Measurements from ENCODE around the gene PTTG1IP. TPM values are rescaled to one million over a fixed set of nuclear protein-coding genes. Genes with fewer than 3 reads are reported as not detected.

The PTTG1IP gene
- total and polyA plus RNA-seq, 2 of the 4 experiments (the other 2 are of a cell fraction) = 167 to 194 TPM

- Histone ChIP-seq H3K27me3 (ENCODE audit: control insufficient read depth, insufficient read depth, low read length) (no peaks in the 10 kb centered on the region), H3K9me1 (ENCODE audit: insufficient read depth, low read length) (peaks cover 7% of the 10 kb centered on the region; the same call in 1 of the 2 replicates), H4K20me1 (ENCODE audit: insufficient read depth, low read length) (peaks cover 51% of the 10 kb centered on the region), H3K4me1 (ENCODE audit: control insufficient read depth, insufficient read depth, low read length) (peaks cover 3% of the 10 kb centered on the region; the same call in 1 of the 2 replicates), H3K4ac (ENCODE audit: low read depth, low read length) (no peak overlapping the region), H2AFZ (replicated peaks; ENCODE audit: low read length, poor library complexity) (no peak overlapping the region), H2BK5ac (ENCODE audit: low read depth, low read length, poor library complexity, severe bottlenecking) (no peak overlapping the region), H3K79me1 (ENCODE audit: low read depth in 1 of 2, low read length in 2 of 2) (peaks cover 43 to 85% of the 10 kb centered on the region in 2 experiments), H3K23ac (ENCODE audit: low read depth, low read length) (no peak overlapping the region), H3K9me3 (ENCODE audit: control insufficient read depth, insufficient read depth, low read length) (no peaks in the 10 kb centered on the region), H2BK120ac (ENCODE audit: low read depth, low read length) (no peak overlapping the region), H2AK9ac (replicated peaks; ENCODE audit: low read depth, low read length, poor library complexity) (no peak overlapping the region), H3K4me3 (ENCODE audit: insufficient read depth, low read depth, low read length) (no peak overlapping the region), H4K8ac (ENCODE audit: low read depth in 2 of 2, low read length in 2 of 2) (no peak overlapping the region), H3K14ac (replicated peaks; ENCODE audit: low read depth, low read length) (no peak overlapping the region), H4K5ac (ENCODE audit: low read depth, low read length) (no peak overlapping the region), H3K27ac (ENCODE audit: insufficient read depth, low read length) (no peak overlapping the region), H3K18ac (ENCODE audit: low read depth, low read length) (no peak overlapping the region), H4K91ac (ENCODE audit: insufficient read depth, low read depth, low read length) (no peak overlapping the region), H2AK5ac (ENCODE audit: low read depth, low read length) (no peak overlapping the region), H2BK15ac (ENCODE audit: low read depth, low read length) (no peak overlapping the region), H2BK20ac (ENCODE audit: low read depth, low read length) (no peak overlapping the region), H3K9ac (ENCODE audit: low read depth, low read length) (no peak overlapping the region), H3K36me3 (ENCODE audit: control insufficient read depth, insufficient read depth, low read length) (peaks cover 17% of the 10 kb centered on the region), H3K4me2 (ENCODE audit: low read depth, low read length) (no peak overlapping the region; the same call in 1 of the 2 replicates), H3K56ac (ENCODE audit: extremely low read depth, insufficient read depth, low read length) (no peak overlapping the region)
- in situ Hi-C loops (cut with MboI; ENCODE audit: low sequenced_read_pairs) (loop anchor here (25.0 kb wide), 1 partner anchor 312 kb away; no protein-coding TSS in a partner anchor), dilution Hi-C loops (cut with HindIII; ENCODE audit: low sequenced_read_pairs, unreplicated experiment) (no loop called here), intact Hi-C loops (cut with micrococcal nuclease) (loop anchor here (2.0 to 10.0 kb wide), 3 partner anchors 72 to 335 kb away; partner anchors contain the start of gene PTTG1IP)
- DNase-seq (peak; percentile 59), ATAC-seq (ENCODE audit: low read depth) (no peak)
- ChIA-PET CTCF (interaction anchor here (1.0 kb wide), 1 partner anchor 10 kb away, joined by 4 read pairs; no protein-coding TSS in a partner anchor), POLR2A (ENCODE audit: unreplicated experiment) (no interaction called here)
- TSS peak; percentile 12 for BruUV-seq (replicated peaks)
- TF ChIP-seq CHD1 (IDR thresholded peaks at IDR 0.05; ENCODE audit: low read depth, low read length) (no peak), RCOR1 (IDR thresholded peaks at IDR 0.05; ENCODE audit: insufficient replicate concordance, low read length) (no peak), RAD21 (IDR thresholded peaks at IDR 0.05; ENCODE audit: low read length) (peak; percentile 46), BHLHE40 (IDR thresholded peaks at IDR 0.05; ENCODE audit: low read depth, low read length) (no peak), POLR2A (IDR thresholded peaks at IDR 0.05; ENCODE audit: low read depth, low read length) (no peak), MAZ (IDR thresholded peaks at IDR 0.05; ENCODE audit: borderline replicate concordance, low read depth, low read length) (no peak), MAFK (IDR thresholded peaks at IDR 0.05; ENCODE audit: low read depth, low read length) (no peak), MXI1 (IDR thresholded peaks at IDR 0.05; ENCODE audit: borderline replicate concordance, low read depth, low read length) (no peak), NFE2L2 (IDR thresholded peaks at IDR 0.05; ENCODE audit: low read depth, low read length) (no peak), SMC3 (IDR thresholded peaks at IDR 0.05; ENCODE audit: low read depth, low read length) (peak; percentile 39; the same call in 1 of the 2 replicates), USF2 (IDR thresholded peaks at IDR 0.05; ENCODE audit: low read depth, low read length) (no peak), RFX5 (IDR thresholded peaks at IDR 0.05; ENCODE audit: low read depth, low read length) (no peak), CEBPB (IDR thresholded peaks at IDR 0.05; ENCODE audit: low read depth, low read length) (no peak), ELK1 (IDR thresholded peaks at IDR 0.05; ENCODE audit: borderline replicate concordance, low read depth, low read length) (no peak), FOS (IDR thresholded peaks at IDR 0.05; ENCODE audit: low read depth, low read length) (no peak)
- TF ChIP-seq, protein P1, sequence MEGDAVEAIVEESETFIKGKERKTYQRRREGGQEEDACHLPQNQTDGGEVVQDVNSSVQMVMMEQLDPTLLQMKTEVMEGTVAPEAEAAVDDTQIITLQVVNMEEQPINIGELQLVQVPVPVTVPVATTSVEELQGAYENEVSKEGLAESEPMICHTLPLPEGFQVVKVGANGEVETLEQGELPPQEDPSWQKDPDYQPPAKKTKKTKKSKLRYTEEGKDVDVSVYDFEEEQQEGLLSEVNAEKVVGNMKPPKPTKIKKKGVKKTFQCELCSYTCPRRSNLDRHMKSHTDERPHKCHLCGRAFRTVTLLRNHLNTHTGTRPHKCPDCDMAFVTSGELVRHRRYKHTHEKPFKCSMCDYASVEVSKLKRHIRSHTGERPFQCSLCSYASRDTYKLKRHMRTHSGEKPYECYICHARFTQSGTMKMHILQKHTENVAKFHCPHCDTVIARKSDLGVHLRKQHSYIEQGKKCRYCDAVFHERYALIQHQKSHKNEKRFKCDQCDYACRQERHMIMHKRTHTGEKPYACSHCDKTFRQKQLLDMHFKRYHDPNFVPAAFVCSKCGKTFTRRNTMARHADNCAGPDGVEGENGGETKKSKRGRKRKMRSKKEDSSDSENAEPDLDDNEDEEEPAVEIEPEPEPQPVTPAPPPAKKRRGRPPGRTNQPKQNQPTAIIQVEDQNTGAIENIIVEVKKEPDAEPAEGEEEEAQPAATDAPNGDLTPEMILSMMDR (conservative IDR thresholded peaks at IDR 0.05; ENCODE audit: low read depth, low read length) = peak; percentile 40
- WGBS, 2 experiments (ENCODE audit: extremely low coverage in 2 of 2, insufficient read length in 1 of 2) = no CpG with 5 or more reads among the region's 12 CpGs
Measured at GRCh38 chr21:44800103-44800502, 73.4 kb downstream of the PTTG1IP start.

Data from IMR-90 (cell line).